RWPE2 (cell line): ENCODE results near the gene SYAP1.

Source experiments
- ATAC-seq: fragments of 200-7000 bp; cut with Tn5 transposase; 3 replicates; pipeline ENCODE4 v1.9.1; 2021; ENCODE audit warnings: low read depth
- DNase-seq: peaks from one replicate; pipeline ENCODE4 v3.0.0-alpha.2; 2020; ENCODE audit warnings: low spot score
- H3K27ac ChIP-seq: fragments of 450-650 bp; 2 replicates; pipeline ENCODE4 v1.5.1; 2017; ENCODE audit warnings: mild to moderate bottlenecking; ENCODE audit not compliant: poor library complexity, severe bottlenecking
- H3K27me3 ChIP-seq: fragments of 250-450 bp; sonication (Bioruptor Pico); 2 replicates; pipeline ENCODE4 v1.5.1; 2021; ENCODE audit warnings: mild to moderate bottlenecking, moderate library complexity; ENCODE audit not compliant: insufficient read depth, poor library complexity, severe bottlenecking
- H3K36me3 ChIP-seq: fragments of 250-450 bp; sonication (Bioruptor Pico); 2 replicates; pipeline ENCODE4 v1.5.1; 2020; ENCODE audit warnings: low read depth, mild to moderate bottlenecking, moderate library complexity
- H3K4me1 ChIP-seq: fragments of 250-450 bp; sonication (Bioruptor Pico); 2 replicates; pipeline ENCODE4 v1.5.1; 2021; ENCODE audit warnings: mild to moderate bottlenecking, moderate library complexity; ENCODE audit not compliant: insufficient read depth, poor library complexity, severe bottlenecking
- H3K4me3 ChIP-seq: fragments of 250-450 bp; sonication (Bioruptor Pico); 2 replicates; pipeline ENCODE4 v1.5.1; 2021; ENCODE audit warnings: mild to moderate bottlenecking, moderate library complexity; ENCODE audit not compliant: severe bottlenecking
- H3K9me3 ChIP-seq: fragments of 250-450 bp; sonication (Bioruptor Pico); 2 replicates; pipeline ENCODE4 v1.5.1; 2021; ENCODE audit warnings: mild to moderate bottlenecking, moderate library complexity; ENCODE audit not compliant: severe bottlenecking
- CTCF ChIP-seq: fragments of 450-650 bp; IDR thresholded peaks from one replicate; pipeline ENCODE4 v1.5.1; 2017; ENCODE audit warnings: mild to moderate bottlenecking, moderate library complexity; ENCODE audit not compliant: poor library complexity, severe bottlenecking

The SYAP1 gene

GRCh38 chrX:16762579-16762978 is 43.2 kb downstream of the SYAP1 start:
- TF ChIP-seq CTCF, result no peak
- no peak overlapping the region for H3K27ac ChIP-seq
- no peaks in the 10 kb centered on the region for H3K27me3 ChIP-seq
- DNase-seq (no peak), ATAC-seq (no peak)
- H3K4me1 ChIP-seq, result no peaks in the 10 kb centered on the region
- H3K36me3 ChIP-seq, result no peaks in the 10 kb centered on the region; the same call in 1 of the 2 replicates
- H3K9me3 ChIP-seq, result no peaks in the 10 kb centered on the region
- H3K4me3 ChIP-seq, result no peak overlapping the region

DNA sequence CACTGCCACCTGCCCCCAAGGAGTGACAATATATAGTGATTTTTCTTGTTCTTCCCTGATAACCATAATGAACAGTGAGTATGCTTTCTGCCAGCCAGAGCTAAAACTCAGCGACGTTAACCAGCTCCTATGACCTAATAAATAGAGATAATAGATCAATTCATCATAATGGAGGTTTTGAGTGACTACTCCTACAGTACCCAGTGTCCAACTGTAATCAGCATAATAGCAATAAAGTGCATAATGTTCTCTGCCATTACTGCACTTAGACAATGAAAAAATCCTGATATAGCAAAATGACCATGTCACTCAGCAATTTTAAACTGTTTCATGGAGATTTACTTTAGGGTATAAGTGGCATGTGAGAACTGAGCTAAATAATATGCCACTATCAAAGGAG is 46.2 kb downstream of the SYAP1 start:
- H3K36me3 ChIP-seq, result no peaks in the 10 kb centered on the region
- H3K4me3 ChIP-seq, result no peak overlapping the region
- ATAC-seq (no peak), DNase-seq (no peak)
- no peaks in the 10 kb centered on the region for H3K27me3 ChIP-seq
- no peaks in the 10 kb centered on the region for H3K4me1 ChIP-seq
- no peak for TF ChIP-seq CTCF
- H3K9me3 ChIP-seq, result no peaks in the 10 kb centered on the region
- no peak overlapping the region for H3K27ac ChIP-seq

DNA sequence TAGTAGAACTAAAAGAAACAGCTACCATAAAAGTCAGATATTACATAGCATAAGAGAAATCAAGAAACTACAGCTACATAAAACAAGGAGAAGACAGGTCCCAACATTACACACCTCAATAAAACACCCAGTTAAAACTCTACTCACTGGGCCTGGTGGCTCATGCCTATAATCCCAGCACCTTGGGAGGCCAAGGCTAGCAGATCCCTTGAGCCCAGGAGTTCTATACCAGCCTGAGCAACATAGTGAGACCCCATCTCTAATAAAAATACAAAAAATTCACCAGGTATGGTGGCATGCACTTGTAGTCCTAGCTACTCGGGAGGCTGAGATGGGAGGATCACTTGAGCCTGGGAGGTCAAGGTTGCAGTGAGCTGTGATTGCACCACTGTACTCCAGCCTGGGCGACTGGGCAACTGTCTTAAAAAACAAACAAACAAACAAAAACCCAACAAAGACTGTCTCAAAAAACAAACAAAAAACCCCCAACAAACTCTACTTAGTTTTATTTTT is 51.6 kb downstream of the SYAP1 start:
- H3K36me3 ChIP-seq, result no peaks in the 10 kb centered on the region
- H3K27ac ChIP-seq, result no peak overlapping the region
- ATAC-seq (no peak), DNase-seq (no peak)
- no peak overlapping the region for H3K4me3 ChIP-seq
- H3K9me3 ChIP-seq, result no peaks in the 10 kb centered on the region
- H3K27me3 ChIP-seq, result no peaks in the 10 kb centered on the region
- no peak for TF ChIP-seq CTCF
- peaks cover 5% of the 10 kb centered on the region for H3K4me1 ChIP-seq

GRCh38 chrX:16771483-16772398 is 52.3 kb downstream of the SYAP1 start:
- Histone ChIP-seq H3K27ac (peak overlapping the region; percentile 41), H3K9me3 (no peaks in the 10 kb centered on the region), H3K36me3 (no peaks in the 10 kb centered on the region), H3K4me1 (peaks cover 5% of the 10 kb centered on the region), H3K27me3 (no peaks in the 10 kb centered on the region), H3K4me3 (no peak overlapping the region)
- ATAC-seq, result peak; percentile 80
- no peak for DNase-seq
- TF ChIP-seq CTCF, result no peak

GRCh38 chrX:16772460-16772859 is 53.0 kb downstream of the SYAP1 start:
- Histone ChIP-seq H3K36me3 (no peaks in the 10 kb centered on the region), H3K4me3 (no peak overlapping the region), H3K27ac (peak overlapping the region; percentile 41), H3K4me1 (peaks cover 5% of the 10 kb centered on the region), H3K27me3 (no peaks in the 10 kb centered on the region), H3K9me3 (no peaks in the 10 kb centered on the region)
- no peak for TF ChIP-seq CTCF
- no peak for ATAC-seq
- no peak for DNase-seq
